H1 (cell line): ENCODE measurements around the gene VIPR2. TPM values are rescaled to one million over a fixed set of nuclear protein-coding genes. Genes with fewer than 3 reads are reported as not detected.

Source experiments
- POLR2AphosphoS5 ChIP-seq: IDR thresholded peaks from 2 replicates; pipeline ENCODE4 v1.6.1; 2011; ENCODE audit warnings: low read depth, low read length
- polyA plus RNA-seq, 7 experiments: library from polyadenylated mRNA; depleted of rRNA in 3 of 7; stranded (reverse) in 5 of 7; unstranded in 2 of 7; fragments of >200 nt in 5 of 7; fragments of 200-250 nt in 2 of 7; gene quantifications; 1 replicate in 5 of 7; 2 replicates in 1 of 7; 4 replicates in 1 of 7; pipeline versions ENCODE4 v1.2.1 to v1.2.3, GENCODE V29; 2011 to 2013; ENCODE audit warnings: missing spikeins in 2 of 7, mixed read lengths in 2 of 7
- total RNA-seq: library from RNA; stranded (reverse); fragmentation: NEBNext Ultra II Directional; extraction: Animal tissue kit (Norgen Biotek cat#: 25700); gene quantifications from 2 replicates; pipeline ENCODE4 v1.2.1, GENCODE V29; 2021

Gene VIPR2
- total and polyA plus RNA-seq, 2 of the 8 experiments (the other 6 are each of a cell fraction or from before 2014, with no cell fraction given), result 2.4 to 6.3 TPM

- no peak for TF ChIP-seq POLR2AphosphoS5
These were observed 56.4 kb downstream of the VIPR2 start (continued) for GRCh38 chr7:159088016-159088865.
